ENCODE measurements around the gene TMEM238L. TPM values are rescaled to one million over a fixed set of nuclear protein-coding genes. Genes with fewer than 3 reads are reported as not detected.
A peak's percentile ranks its signal among the peaks of the same experiment; 100 is the strongest.

TMEM238L gene
- total RNA-seq, 2 experiments from 2014 or later = not detected

GRCh38 chr17:10802496-10803284 is 1.2 kb downstream of the TMEM238L start:
- intact Hi-C loops (cut with micrococcal nuclease) = no loop called here

GRCh38 chr17:10799407-10799806 is 4.5 kb downstream of the TMEM238L start:
- no peak overlapping the region for H3K4me3 Mint-ChIP-seq
- no peak overlapping the region for H3K27ac Mint-ChIP-seq
- no peaks in the 10 kb centered on the region for H3K36me3 Mint-ChIP-seq (ENCODE audit: low read depth)
- no peaks in the 10 kb centered on the region for H3K27me3 Mint-ChIP-seq (ENCODE audit: low read depth)
- no peaks in the 10 kb centered on the region for H3K9me3 Mint-ChIP-seq
- CTCF ChIA-PET = no interaction called here
- intact Hi-C loops (cut with micrococcal nuclease) = no loop called here
- DNase-seq = no peak
- no peaks in the 10 kb centered on the region for H3K4me1 Mint-ChIP-seq (ENCODE audit: low read depth)

More at GRCh38 chr17:10802496-10803284, 1.2 kb downstream of the TMEM238L start:
- Mint-ChIP-seq H3K4me1 (ENCODE audit: low read depth) (no peaks in the 10 kb centered on the region), H3K36me3 (ENCODE audit: low read depth) (no peaks in the 10 kb centered on the region), H3K9me3 (no peaks in the 10 kb centered on the region), H3K27ac (no peak overlapping the region), H3K27me3 (ENCODE audit: low read depth) (no peaks in the 10 kb centered on the region), H3K4me3 (no peak overlapping the region)
- CTCF ChIA-PET = no interaction called here
- no peak for DNase-seq

GRCh38 chr17:10798910-10799309 is 5.0 kb downstream of the TMEM238L start:
- Mint-ChIP-seq H3K27ac (no peak overlapping the region), H3K27me3 (ENCODE audit: low read depth) (no peaks in the 10 kb centered on the region), H3K4me1 (ENCODE audit: low read depth) (no peaks in the 10 kb centered on the region), H3K9me3 (no peaks in the 10 kb centered on the region), H3K4me3 (no peak overlapping the region), H3K36me3 (ENCODE audit: low read depth) (no peaks in the 10 kb centered on the region)
- intact Hi-C loops (cut with micrococcal nuclease) = no loop called here
- CTCF ChIA-PET = no interaction called here
- DNase-seq = no peak

- Mint-ChIP-seq H3K9me3 (no peaks in the 10 kb centered on the region), H3K27me3 (ENCODE audit: low read depth) (no peaks in the 10 kb centered on the region), H3K4me3 (no peak overlapping the region), H3K36me3 (ENCODE audit: low read depth) (no peaks in the 10 kb centered on the region), H3K27ac (no peak overlapping the region), H3K4me1 (ENCODE audit: low read depth) (no peaks in the 10 kb centered on the region)
- intact Hi-C loops (cut with micrococcal nuclease) = no loop called here
- DNase-seq = no peak
- CTCF ChIA-PET = interaction anchor here (0.6 to 1.0 kb wide), 2 partner anchors 59 to 151 kb away, joined by 3 read pairs; no protein-coding TSS in a partner anchor
Measured at GRCh38 chr17:10798332-10798749, 5.6 kb downstream of the TMEM238L start.

GRCh38 chr17:10797476-10798328 is 6.2 kb downstream of the TMEM238L start:
- H3K27me3 Mint-ChIP-seq (ENCODE audit: low read depth) = no peaks in the 10 kb centered on the region
- CTCF ChIA-PET = interaction anchor here (0.6 to 1.0 kb wide), 2 partner anchors 60 to 151 kb away, joined by 3 read pairs; no protein-coding TSS in a partner anchor
- no peaks in the 10 kb centered on the region for H3K9me3 Mint-ChIP-seq
- no peaks in the 10 kb centered on the region for H3K36me3 Mint-ChIP-seq (ENCODE audit: low read depth)
- H3K27ac Mint-ChIP-seq = no peak overlapping the region
- no peaks in the 10 kb centered on the region for H3K4me1 Mint-ChIP-seq (ENCODE audit: low read depth)
- intact Hi-C loops (cut with micrococcal nuclease) = no loop called here
- no peak for DNase-seq
- H3K4me3 Mint-ChIP-seq = no peak overlapping the region

GRCh38 chr17:10793816-10794215 is 10.1 kb downstream of the TMEM238L start:
- Mint-ChIP-seq H3K27ac (no peak overlapping the region), H3K9me3 (no peaks in the 10 kb centered on the region), H3K36me3 (ENCODE audit: low read depth) (no peaks in the 10 kb centered on the region), H3K4me3 (no peak overlapping the region), H3K4me1 (ENCODE audit: low read depth) (no peaks in the 10 kb centered on the region), H3K27me3 (ENCODE audit: low read depth) (no peaks in the 10 kb centered on the region)
- intact Hi-C loops (cut with micrococcal nuclease) = no loop called here
- no peak for DNase-seq
- CTCF ChIA-PET = no interaction called here

- peaks cover under 1% of the 10 kb centered on the region for H3K27me3 Mint-ChIP-seq (ENCODE audit: low read depth)
- no peaks in the 10 kb centered on the region for H3K36me3 Mint-ChIP-seq (ENCODE audit: low read depth)
- intact Hi-C loops (cut with micrococcal nuclease) = no loop called here
- H3K4me1 Mint-ChIP-seq (ENCODE audit: low read depth) = no peaks in the 10 kb centered on the region
- DNase-seq = no peak
- CTCF ChIA-PET = no interaction called here
- no peak overlapping the region for H3K27ac Mint-ChIP-seq
- no peak overlapping the region for H3K4me3 Mint-ChIP-seq
- no peaks in the 10 kb centered on the region for H3K9me3 Mint-ChIP-seq
Measured at GRCh38 chr17:10793256-10793655, 10.6 kb downstream of the TMEM238L start.

- intact Hi-C loops (cut with micrococcal nuclease) = no loop called here
- H3K36me3 Mint-ChIP-seq (ENCODE audit: low read depth) = no peaks in the 10 kb centered on the region
- peaks cover 2% of the 10 kb centered on the region for H3K27me3 Mint-ChIP-seq (ENCODE audit: low read depth)
- no peak overlapping the region for H3K4me3 Mint-ChIP-seq
- DNase-seq = peak; percentile 20
- H3K9me3 Mint-ChIP-seq = no peaks in the 10 kb centered on the region
- H3K27ac Mint-ChIP-seq = no peak overlapping the region
- CTCF ChIA-PET = no interaction called here
- no peaks in the 10 kb centered on the region for H3K4me1 Mint-ChIP-seq (ENCODE audit: low read depth)
Measured at GRCh38 chr17:10792151-10792550, 11.7 kb downstream of the TMEM238L start.

- CTCF ChIA-PET = interaction anchor here (0.7 to 0.9 kb wide), 2 partner anchors 53 to 84 kb away, joined by 3 read pairs; no protein-coding TSS in a partner anchor
- intact Hi-C loops (cut with micrococcal nuclease) = no loop called here
- H3K4me3 Mint-ChIP-seq = no peak overlapping the region
- H3K36me3 Mint-ChIP-seq (ENCODE audit: low read depth) = no peaks in the 10 kb centered on the region
- DNase-seq = no peak
- no peaks in the 10 kb centered on the region for H3K9me3 Mint-ChIP-seq
- peaks cover 2% of the 10 kb centered on the region for H3K27me3 Mint-ChIP-seq (ENCODE audit: low read depth)
- no peaks in the 10 kb centered on the region for H3K4me1 Mint-ChIP-seq (ENCODE audit: low read depth)
- no peak overlapping the region for H3K27ac Mint-ChIP-seq
Measured at GRCh38 chr17:10790491-10791401, 13.2 kb downstream of the TMEM238L start.

- CTCF ChIA-PET = no interaction called here
- Mint-ChIP-seq H3K9me3 (no peaks in the 10 kb centered on the region), H3K27ac (no peak overlapping the region), H3K36me3 (ENCODE audit: low read depth) (no peaks in the 10 kb centered on the region), H3K27me3 (ENCODE audit: low read depth) (peaks cover 2% of the 10 kb centered on the region), H3K4me1 (ENCODE audit: low read depth) (no peaks in the 10 kb centered on the region), H3K4me3 (no peak overlapping the region)
- intact Hi-C loops (cut with micrococcal nuclease) = no loop called here
- DNase-seq = no peak
Measured at GRCh38 chr17:10789694-10790271, 14.1 kb downstream of the TMEM238L start.

GRCh38 chr17:10787306-10788045 is 16.4 kb downstream of the TMEM238L start:
- H3K36me3 Mint-ChIP-seq (ENCODE audit: low read depth) = no peaks in the 10 kb centered on the region
- no peak overlapping the region for H3K27ac Mint-ChIP-seq
- H3K27me3 Mint-ChIP-seq (ENCODE audit: low read depth) = peaks cover 2% of the 10 kb centered on the region
- H3K4me1 Mint-ChIP-seq (ENCODE audit: low read depth) = no peaks in the 10 kb centered on the region
- DNase-seq = no peak
- CTCF ChIA-PET = no interaction called here
- no peak overlapping the region for H3K4me3 Mint-ChIP-seq
- peaks cover 11% of the 10 kb centered on the region for H3K9me3 Mint-ChIP-seq
- intact Hi-C loops (cut with micrococcal nuclease) = no loop called here

Data from activated naive CD4-positive, alpha-beta T cell treated with anti-CD3 and anti-CD28 coated beads for 36 hours (primary cell).